ENCODE measurements around the gene C3orf80.

The C3orf80 gene

DNA sequence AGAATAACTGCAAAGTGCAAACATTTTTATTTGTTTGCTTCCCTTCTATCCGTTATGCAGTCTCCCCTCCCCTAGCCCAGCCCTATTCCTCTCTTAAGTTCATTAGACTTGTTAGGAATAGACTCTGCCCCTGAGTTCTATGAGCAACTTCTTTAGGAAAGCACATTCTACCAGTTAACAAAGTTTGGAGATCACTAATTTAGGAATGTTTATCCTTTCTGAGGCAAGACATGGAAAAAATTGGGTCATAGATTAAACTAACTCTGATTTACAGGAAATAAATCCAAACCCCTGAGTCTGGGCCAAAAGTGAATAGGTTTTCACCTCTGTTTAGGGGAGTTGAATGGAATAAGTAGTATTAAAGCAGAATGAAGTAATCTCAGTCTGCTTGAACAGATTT lies 34.4 kb downstream of the C3orf80 start:
- no peak overlapping the region for H3K27ac ChIP-seq (replicated peaks)
- no peak overlapping the region for H3K4me3 ChIP-seq (replicated peaks; ENCODE audit: insufficient read depth, low read length)
- TF ChIP-seq, protein P1, sequence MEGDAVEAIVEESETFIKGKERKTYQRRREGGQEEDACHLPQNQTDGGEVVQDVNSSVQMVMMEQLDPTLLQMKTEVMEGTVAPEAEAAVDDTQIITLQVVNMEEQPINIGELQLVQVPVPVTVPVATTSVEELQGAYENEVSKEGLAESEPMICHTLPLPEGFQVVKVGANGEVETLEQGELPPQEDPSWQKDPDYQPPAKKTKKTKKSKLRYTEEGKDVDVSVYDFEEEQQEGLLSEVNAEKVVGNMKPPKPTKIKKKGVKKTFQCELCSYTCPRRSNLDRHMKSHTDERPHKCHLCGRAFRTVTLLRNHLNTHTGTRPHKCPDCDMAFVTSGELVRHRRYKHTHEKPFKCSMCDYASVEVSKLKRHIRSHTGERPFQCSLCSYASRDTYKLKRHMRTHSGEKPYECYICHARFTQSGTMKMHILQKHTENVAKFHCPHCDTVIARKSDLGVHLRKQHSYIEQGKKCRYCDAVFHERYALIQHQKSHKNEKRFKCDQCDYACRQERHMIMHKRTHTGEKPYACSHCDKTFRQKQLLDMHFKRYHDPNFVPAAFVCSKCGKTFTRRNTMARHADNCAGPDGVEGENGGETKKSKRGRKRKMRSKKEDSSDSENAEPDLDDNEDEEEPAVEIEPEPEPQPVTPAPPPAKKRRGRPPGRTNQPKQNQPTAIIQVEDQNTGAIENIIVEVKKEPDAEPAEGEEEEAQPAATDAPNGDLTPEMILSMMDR (IDR thresholded peaks at IDR 0.05; ENCODE audit: insufficient read depth, low read length): no peak
- TF ChIP-seq, protein P2, sequence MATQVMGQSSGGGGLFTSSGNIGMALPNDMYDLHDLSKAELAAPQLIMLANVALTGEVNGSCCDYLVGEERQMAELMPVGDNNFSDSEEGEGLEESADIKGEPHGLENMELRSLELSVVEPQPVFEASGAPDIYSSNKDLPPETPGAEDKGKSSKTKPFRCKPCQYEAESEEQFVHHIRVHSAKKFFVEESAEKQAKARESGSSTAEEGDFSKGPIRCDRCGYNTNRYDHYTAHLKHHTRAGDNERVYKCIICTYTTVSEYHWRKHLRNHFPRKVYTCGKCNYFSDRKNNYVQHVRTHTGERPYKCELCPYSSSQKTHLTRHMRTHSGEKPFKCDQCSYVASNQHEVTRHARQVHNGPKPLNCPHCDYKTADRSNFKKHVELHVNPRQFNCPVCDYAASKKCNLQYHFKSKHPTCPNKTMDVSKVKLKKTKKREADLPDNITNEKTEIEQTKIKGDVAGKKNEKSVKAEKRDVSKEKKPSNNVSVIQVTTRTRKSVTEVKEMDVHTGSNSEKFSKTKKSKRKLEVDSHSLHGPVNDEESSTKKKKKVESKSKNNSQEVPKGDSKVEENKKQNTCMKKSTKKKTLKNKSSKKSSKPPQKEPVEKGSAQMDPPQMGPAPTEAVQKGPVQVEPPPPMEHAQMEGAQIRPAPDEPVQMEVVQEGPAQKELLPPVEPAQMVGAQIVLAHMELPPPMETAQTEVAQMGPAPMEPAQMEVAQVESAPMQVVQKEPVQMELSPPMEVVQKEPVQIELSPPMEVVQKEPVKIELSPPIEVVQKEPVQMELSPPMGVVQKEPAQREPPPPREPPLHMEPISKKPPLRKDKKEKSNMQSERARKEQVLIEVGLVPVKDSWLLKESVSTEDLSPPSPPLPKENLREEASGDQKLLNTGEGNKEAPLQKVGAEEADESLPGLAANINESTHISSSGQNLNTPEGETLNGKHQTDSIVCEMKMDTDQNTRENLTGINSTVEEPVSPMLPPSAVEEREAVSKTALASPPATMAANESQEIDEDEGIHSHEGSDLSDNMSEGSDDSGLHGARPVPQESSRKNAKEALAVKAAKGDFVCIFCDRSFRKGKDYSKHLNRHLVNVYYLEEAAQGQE (IDR thresholded peaks at IDR 0.05; ENCODE audit: insufficient replicate concordance, low read depth): no peak
- TF ChIP-seq POLR2AphosphoS5 (IDR thresholded peaks at IDR 0.05; ENCODE audit: low read depth) (no peak), GABPA (IDR thresholded peaks at IDR 0.05; ENCODE audit: low read depth) (no peak), SPI1 (IDR thresholded peaks at IDR 0.05; ENCODE audit: borderline replicate concordance, low read depth) (no peak)
- H3K27me3 ChIP-seq (ENCODE audit: insufficient read depth, poor library complexity, severe bottlenecking): no peaks in the 10 kb centered on the region
- no peak for DNase-seq (ENCODE audit: low read depth in 1 of 2, low spot score in 1 of 2)

DNA sequence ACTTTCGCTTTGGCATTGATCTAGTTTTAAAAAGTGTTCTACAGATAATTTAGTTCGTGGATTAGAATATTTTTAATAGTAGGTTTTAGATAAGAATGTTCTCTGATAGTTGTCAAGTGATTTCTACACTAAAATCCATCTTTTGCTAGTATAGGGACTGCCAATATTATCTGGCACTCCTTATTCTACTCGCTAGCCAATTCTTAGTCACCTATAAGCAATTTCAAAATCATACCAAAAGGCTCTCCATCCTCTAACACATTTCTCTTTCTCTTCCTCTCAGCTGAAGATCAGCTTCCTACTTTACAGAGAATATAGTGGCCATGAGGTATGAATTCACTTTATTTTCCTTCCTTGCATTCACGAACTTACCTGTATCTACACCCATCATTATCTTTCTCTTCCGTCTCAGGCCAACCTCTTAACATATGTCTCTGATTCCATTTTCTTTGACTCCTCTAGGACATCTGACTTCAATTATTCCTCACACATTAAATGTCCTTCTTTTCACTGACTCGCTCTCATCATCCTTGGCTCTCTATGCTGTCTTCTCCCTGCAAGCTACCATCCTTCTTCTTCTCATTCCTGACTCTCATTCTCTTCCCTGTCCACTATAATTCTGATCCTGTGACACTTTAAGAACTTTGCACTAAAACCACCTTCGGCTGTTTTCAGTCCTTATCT lies 35.5 kb downstream of the C3orf80 start:
- no peak for TF ChIP-seq POLR2AphosphoS5 (IDR thresholded peaks at IDR 0.05; ENCODE audit: low read depth)
- TF ChIP-seq, protein P2 (IDR thresholded peaks at IDR 0.05; ENCODE audit: insufficient replicate concordance, low read depth): no peak
- no peak for TF ChIP-seq GABPA (IDR thresholded peaks at IDR 0.05; ENCODE audit: low read depth)
- no peak for TF ChIP-seq SPI1 (IDR thresholded peaks at IDR 0.05; ENCODE audit: borderline replicate concordance, low read depth)
- TF ChIP-seq, protein P1 (IDR thresholded peaks at IDR 0.05; ENCODE audit: insufficient read depth, low read length): no peak
- no peak for DNase-seq (ENCODE audit: low read depth in 1 of 2, low spot score in 1 of 2)
- Histone ChIP-seq H3K27me3 (ENCODE audit: insufficient read depth, poor library complexity, severe bottlenecking) (no peaks in the 10 kb centered on the region), H3K27ac (replicated peaks) (no peak overlapping the region), H3K4me3 (replicated peaks; ENCODE audit: insufficient read depth, low read length) (no peak overlapping the region)

DNA sequence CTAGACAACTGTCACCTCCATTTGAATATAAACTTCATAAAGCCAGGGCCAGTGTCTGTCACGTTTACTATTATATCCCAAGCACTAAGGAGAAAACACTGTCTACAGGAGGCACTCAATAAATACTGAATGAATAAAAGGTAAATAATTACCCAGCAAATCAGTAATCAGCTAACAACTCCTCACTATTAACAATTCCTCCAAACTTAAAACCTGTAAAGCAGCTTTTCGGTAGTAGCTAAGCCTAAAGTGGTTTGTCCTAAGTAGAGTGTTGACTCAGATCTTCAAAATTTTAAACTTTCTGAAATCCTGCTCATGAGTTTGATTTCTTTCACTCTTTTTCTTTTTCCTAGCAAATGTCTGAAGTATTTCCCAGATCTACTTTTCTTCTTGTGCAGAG lies 39.9 kb downstream of the C3orf80 start:
- no peak for DNase-seq (ENCODE audit: low read depth in 1 of 2, low spot score in 1 of 2)
- H3K27me3 ChIP-seq (ENCODE audit: insufficient read depth, poor library complexity, severe bottlenecking): no peaks in the 10 kb centered on the region
- H3K27ac ChIP-seq (replicated peaks): no peak overlapping the region
- H3K4me3 ChIP-seq (replicated peaks; ENCODE audit: insufficient read depth, low read length): no peak overlapping the region
- TF ChIP-seq GABPA (IDR thresholded peaks at IDR 0.05; ENCODE audit: low read depth) (no peak), POLR2AphosphoS5 (IDR thresholded peaks at IDR 0.05; ENCODE audit: low read depth) (no peak), SPI1 (IDR thresholded peaks at IDR 0.05; ENCODE audit: borderline replicate concordance, low read depth) (no peak)
- TF ChIP-seq, protein P1 (IDR thresholded peaks at IDR 0.05; ENCODE audit: insufficient read depth, low read length): no peak
- TF ChIP-seq, protein P2 (IDR thresholded peaks at IDR 0.05; ENCODE audit: insufficient replicate concordance, low read depth): no peak

All from HL-60 (cell line).